ENCODE measurements around the gene UBFD1.
"Not testable (repeated sequence)": the region's sequence is repeated elsewhere in the genome, so short reads cannot be mapped to it uniquely, and the experiment has no call there.

Gene UBFD1

DNA sequence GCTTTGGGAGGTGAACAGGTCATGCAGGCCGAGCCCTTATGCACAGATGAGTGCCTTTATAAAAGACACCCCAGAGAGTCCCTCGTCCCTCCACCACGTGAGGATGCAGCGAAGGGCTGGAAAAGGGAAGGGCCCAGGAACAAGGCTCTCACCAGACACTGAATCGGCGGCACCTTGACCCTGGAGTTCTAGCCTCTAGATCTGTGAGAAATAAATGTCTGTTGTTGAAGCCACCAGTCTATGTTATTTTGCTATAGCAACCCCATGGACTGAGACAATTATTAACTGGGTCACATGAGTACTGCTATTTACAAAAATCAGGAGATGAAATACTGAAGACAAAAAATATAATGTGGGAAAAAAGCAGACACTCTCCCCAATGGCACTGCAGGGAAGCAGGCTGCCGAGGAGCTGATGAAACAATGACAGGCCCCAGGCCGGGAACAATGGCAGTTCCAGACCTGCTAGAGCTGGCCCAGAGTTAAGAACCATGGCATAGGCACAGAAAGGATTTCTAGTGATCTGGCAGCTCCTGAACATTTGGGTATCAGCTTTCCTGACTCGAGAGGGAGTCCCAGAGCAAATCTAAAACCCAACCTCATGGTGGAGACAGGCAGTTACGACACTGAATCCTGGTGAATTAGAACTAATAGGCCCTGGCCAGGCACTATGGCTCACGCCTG, 29.4 kb upstream of the UBFD1 start:
- DNase-seq (ENCODE audit: low read depth), result no peak

GRCh38 chr16:23528644-23529310, 28.8 kb upstream of the UBFD1 start:
- DNase-seq (ENCODE audit: low read depth), result no peak

- no peak for DNase-seq (ENCODE audit: low read depth)
Measured at GRCh38 chr16:23530062-23530461, 27.5 kb upstream of the UBFD1 start.

- no peak for DNase-seq (ENCODE audit: low read depth)
Measured at GRCh38 chr16:23532448-23532847, 25.1 kb upstream of the UBFD1 start.

GRCh38 chr16:23534868-23535860, 22.4 kb upstream of the UBFD1 start:
- no peak for DNase-seq (ENCODE audit: low read depth)

DNA sequence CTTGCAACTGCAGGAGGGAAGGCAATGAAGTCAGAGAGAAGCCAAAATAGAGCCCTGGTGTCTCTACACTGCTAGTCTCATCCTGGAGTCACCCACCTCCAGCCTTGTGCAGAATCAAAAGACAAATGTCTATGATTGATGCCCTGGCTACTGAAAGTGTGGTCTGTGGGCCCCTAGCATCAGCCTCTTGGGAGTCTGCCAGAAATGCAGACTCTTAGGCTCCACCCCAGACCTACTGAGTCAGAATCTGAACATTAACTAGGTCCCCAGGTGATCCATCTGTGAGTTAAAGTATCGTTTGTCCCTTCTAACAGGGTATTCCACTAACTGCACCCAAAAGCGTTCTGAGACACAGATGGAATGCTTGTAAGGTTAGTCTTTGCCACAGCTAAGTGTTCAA, 21.6 kb upstream of the UBFD1 start:
- no peak for DNase-seq (ENCODE audit: low read depth)

DNA sequence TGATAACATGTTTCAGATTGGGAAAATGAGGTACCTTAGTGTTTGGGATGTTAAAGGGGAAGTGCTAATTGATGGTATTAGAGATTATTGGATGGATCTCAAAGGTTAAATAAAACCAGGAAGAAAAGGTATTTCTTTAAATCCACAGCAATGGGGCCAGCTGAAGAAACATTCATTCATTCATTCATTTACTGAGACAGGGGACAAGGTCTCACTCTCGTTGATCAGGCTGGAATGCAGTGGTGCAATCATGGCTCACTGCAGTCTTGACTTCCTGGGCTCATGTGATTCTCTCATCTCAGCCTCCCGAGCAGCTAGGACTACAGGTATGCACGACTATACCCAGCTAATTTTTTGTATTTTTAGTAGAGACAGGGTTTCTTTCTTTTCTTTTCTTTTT, 20.1 kb upstream of the UBFD1 start:
- no peak for DNase-seq (ENCODE audit: low read depth)

- no peak for DNase-seq (ENCODE audit: low read depth)
Measured at GRCh38 chr16:23538919-23539278, 18.6 kb upstream of the UBFD1 start.

DNA sequence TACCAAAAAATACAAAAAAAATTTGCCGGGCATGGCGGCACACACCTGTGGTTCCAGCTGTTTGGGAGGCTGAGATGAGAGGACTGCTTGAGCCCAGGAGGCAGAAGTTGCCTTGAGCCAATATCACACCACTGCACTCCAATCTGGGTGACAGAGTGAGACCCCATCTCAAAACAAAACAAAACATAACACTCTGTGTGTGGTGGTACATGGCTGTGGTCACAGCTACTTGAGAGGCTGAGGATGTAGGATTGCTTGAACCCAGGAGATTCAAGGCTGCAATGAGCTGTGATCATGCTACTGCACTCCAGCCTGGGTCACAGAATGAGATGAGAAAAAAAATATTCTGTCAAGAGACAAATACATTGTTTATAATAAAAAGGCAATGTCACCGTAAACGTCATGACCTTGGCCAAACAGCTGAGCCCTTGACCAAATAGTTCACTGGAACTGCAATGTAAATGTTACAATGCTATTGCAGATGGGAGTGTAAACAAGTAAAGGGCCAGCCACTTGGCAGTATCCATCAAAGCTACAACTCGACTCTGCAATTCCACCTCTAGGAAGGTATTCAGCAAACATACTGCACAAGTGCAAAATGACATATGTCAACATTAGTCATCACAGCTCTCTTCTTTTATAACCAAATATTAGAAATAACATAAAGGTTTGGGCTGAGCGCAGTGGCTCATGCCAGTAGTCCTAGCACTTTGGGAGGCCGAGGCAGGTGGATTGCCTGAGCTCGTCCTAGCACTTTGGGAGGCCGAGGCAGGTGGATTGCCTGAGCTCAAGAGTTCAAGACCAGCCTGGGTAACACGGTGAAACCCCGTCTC, 17.3 kb upstream of the UBFD1 start:
- no peak for DNase-seq (ENCODE audit: low read depth)

DNA sequence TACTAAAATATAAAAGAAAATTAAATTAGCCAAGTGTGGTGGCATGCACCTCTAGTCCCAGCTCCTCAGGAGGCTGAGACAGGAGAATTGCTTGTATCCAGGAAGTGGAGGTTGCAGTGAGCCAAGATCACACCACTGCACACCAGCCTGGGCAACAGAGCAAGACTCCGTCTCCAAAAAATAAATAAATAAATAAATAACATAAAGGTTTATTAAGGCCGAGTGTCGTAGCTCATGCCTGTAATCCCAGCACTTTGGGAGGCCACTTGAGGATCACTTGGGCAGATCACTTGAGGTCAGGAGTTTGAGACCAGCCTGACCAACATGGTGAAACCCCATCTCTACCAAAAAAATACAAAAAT, 16.7 kb upstream of the UBFD1 start:
- not testable (repeated sequence) for DNase-seq (ENCODE audit: low read depth)

DNA sequence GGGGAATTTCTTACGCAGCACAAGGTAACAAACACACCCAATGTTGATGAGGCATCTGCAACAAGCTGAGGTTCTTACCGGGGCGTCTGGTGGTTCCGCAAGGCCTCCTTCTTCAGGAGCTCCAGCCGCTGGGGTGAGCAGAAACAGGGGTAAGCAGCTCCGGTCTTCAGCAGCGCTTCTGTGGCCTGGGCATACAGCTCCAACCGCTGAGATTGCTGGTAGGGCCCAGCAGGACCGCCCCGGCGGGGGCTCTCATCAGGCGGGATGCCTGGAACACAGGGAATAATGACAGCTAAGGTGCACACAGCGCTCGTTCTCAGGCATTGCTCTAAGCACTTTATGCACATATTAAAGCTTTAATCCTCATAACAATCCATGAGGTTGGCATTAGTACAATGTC, 13.1 kb upstream of the UBFD1 start:
- no peak for DNase-seq (ENCODE audit: low read depth)

- DNase-seq (ENCODE audit: low read depth), result no peak
Measured at GRCh38 chr16:23549938-23550337, 7.6 kb upstream of the UBFD1 start.

DNA sequence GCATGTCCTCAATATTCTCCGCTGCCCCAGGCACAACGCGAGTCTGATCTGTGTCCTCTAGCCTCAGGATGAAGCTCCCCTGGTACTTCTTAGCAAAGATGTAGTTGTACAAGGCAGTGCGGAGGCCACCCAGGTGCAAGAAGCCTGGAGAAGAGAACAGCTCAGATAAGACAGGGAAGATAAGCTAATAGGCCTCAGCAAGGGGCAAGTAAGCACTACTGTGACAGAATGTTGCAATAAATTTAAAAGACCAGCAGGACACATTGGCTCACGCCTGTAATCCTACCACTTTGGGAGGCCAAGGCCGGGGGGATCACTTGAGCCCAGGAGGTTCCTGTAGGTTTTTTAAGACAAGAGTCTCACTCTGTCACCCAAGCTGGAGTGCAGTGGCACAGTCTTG, 5.4 kb upstream of the UBFD1 start:
- DNase-seq (ENCODE audit: low read depth), result no peak

DNA sequence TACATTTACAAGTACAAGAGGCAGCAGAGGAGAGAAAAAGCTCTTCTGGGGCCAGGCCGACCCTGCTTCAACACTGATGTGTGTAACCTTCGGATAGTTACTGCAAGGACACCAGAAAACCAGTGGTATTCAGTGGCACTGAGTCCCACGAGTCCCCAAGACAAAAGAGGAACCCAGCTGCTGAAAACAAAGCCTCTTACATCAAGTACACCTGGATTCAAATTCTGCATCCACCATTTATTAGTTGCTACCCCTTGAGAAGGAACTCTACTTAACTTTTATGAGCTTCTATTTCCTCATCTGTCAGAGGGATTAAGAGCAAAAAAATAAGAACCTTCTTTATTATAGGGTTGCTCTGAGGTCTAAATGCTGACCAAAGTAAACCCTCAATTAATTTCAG, 3.0 kb upstream of the UBFD1 start:
- DNase-seq (ENCODE audit: low read depth), result no peak

DNA sequence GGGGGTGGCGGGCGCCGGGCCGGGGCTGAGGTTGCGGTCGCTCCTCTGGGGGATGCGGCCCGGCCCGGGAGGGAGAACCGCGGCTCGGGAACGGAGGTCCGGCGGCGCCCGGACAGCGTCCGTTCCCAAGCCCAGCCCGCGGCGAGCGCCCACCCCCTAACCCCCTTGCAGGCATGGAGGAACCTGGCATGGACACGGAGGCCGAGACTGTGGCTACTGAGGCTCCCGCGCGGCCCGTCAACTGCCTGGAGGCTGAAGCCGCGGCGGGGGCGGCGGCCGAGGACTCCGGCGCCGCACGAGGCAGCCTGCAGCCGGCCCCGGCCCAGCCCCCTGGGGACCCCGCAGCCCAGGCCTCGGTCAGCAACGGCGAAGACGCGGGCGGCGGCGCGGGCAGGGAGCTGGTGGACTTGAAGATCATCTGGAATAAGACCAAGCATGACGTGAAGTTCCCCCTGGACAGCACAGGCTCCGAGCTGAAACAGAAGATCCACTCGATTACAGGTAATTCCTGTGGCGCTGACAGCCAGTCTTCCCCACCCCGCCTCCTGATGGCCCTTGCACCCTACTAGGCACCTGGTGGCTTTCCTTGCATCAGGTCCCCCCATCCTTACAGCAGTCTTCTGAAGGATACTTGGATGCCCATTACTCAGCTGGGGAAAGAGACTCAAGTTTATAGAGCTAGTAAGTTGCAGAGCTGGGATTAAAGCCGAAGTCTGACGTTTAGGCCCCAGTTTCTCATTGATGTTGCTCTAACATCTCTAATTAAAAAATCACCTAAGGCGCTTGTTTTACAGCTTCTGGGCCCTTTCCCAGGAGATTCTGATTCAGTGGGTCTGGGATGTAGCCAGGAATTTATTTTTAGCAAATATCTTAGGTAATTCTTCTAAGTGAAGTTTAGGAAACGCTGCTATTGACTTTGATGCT, 514 bp downstream of the UBFD1 start:
- DNase-seq (ENCODE audit: low read depth), result peak; percentile 1

GRCh38 chr16:23561586-23561985, 4.1 kb downstream of the UBFD1 start:
- no peak for DNase-seq (ENCODE audit: low read depth)

GRCh38 chr16:23562505-23562904, 5.0 kb downstream of the UBFD1 start:
- no peak for DNase-seq (ENCODE audit: low read depth)

DNA sequence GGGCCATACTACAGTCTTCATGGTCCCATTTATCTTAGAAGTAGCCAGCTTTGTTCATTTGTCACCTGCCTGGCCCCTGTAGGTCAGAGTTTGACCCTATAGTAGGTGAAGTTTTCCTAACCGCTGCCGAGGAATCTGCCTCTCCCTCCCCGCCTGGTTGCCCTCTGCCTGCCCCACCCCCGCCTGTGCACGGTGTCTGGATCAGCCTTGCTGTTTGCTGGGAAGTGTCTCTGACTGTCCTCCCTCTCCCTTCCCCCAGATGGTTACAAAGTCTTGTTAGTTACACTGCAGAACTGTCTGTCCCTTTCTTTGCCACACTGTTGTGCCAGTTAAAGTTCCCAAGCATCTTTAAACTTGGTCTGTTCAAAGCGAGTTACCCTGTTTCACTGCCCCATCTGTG, 5.7 kb downstream of the UBFD1 start:
- no peak for DNase-seq (ENCODE audit: low read depth)

- no peak for DNase-seq (ENCODE audit: low read depth)
Measured at GRCh38 chr16:23564575-23565363, 7.2 kb downstream of the UBFD1 start.

GRCh38 chr16:23566724-23567123, 9.2 kb downstream of the UBFD1 start:
- DNase-seq (ENCODE audit: low read depth), result no peak
